NCI-H2227 (cell line): ENCODE results near the gene TBPL1.

Experiments used
- DNase-seq: peaks from one replicate; lab custom pipeline; 2025; ENCODE audit not compliant: unreplicated experiment; lab: John Stamatoyannopoulos, UW

Gene TBPL1

DNA sequence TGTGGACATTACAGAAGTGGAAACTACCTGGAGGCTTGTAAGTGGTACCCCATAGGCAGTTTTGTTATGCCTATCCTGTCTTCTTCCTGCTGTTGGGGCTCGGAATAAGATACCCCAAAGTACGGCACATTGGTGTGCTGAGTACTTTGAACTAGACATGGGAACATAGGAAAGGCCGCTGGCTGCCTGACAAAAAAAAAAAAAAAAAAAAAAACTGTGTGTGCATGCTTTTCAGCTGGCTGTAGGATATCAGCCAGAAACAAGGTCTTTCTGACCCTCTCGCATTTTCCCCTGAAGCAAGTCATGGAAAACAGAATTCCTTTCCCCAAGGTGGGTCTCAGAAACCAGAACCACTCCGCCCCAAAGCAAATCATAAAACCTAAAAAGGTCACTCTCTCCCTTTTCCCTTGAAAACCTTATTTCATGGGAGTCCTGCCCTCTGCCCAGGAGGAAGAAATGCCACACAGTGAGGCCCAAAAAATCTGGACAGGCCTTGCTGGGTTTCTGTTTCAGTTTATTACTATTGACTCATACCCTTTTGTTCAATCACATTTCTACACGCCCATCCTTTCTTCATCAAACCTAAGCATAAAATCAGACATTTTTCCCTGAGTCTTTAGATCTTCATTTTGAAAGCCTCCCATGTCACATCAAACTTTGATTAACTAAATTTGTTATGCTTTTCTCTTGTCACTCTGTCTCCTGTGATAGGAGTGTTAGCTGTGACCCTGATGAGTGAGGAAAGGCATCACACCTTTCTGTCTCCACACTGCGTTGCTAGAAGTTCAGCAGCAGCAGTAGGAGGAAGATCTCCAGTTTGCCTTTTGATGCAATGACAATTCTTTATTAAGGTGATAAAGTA lies 82.2 kb downstream of the TBPL1 start:
- no peak for DNase-seq

DNA sequence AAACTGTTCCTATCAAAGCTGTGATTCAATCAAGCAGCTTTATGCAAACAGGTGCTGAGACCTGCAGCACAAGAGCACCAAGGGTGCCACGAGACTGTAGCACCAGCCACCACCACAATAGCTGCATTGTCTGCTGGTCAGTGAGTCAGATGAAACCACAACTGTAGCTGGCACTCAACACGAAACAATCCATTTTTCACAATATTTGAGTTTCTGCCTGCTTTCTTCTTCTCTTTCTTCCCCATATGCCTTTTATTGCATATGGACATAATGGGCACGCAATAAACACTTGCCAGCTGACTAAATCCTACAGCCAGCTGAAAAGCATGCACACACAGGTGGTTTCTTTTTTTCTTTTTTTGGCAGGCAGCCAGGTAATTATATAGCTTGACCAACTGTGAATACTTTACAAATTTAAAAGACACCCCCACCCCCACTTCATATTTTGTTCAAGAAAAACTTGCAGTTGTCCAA lies 82.8 kb downstream of the TBPL1 start:
- DNase-seq, result peak; percentile 35

- DNase-seq, result no peak
Measured at GRCh38 chr6:134039116-134039515, 86.1 kb downstream of the TBPL1 start.
